DMS 273 (cell line): Measurements from ENCODE around the gene ANO1.

ENCODE experiments used
- DNase-seq: peaks from one replicate; lab custom pipeline; 2025; ENCODE audit not compliant: unreplicated experiment; lab: John Stamatoyannopoulos, UW

ANO1 gene

GRCh38 chr11:70092959-70093715 is 15.0 kb downstream of the ANO1 start:
- DNase-seq, result no peak

- no peak for DNase-seq
Measured at GRCh38 chr11:70095541-70096252, 17.6 kb downstream of the ANO1 start.

GRCh38 chr11:70097783-70098563 is 19.9 kb downstream of the ANO1 start:
- DNase-seq, result no peak

DNA sequence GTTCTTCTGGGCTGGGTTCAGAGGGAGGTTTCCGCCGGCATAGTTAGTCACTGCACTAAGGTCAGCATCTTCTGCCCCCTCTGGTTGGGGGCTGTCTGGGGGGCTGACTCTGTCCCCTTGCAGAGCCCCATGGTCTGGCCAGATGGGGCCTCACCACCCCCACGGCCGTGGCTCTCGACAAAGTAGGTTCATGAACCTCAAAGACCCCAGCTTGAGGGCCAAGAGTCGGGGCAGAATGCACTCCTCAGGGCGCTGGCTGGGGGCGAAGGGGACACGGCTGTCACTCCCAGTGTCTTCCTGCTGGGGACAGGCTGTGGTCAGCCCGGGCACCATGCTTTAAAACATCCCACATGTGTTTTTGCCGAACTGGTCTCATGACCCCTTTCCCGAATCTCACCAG is 20.8 kb downstream of the ANO1 start:
- DNase-seq, result no peak

GRCh38 chr11:70099578-70100279 is 21.6 kb downstream of the ANO1 start:
- no peak for DNase-seq

- no peak for DNase-seq
Measured at GRCh38 chr11:70100280-70100603, 22.1 kb downstream of the ANO1 start.

- no peak for DNase-seq
Measured at GRCh38 chr11:70100791-70101190, 22.7 kb downstream of the ANO1 start.

DNA sequence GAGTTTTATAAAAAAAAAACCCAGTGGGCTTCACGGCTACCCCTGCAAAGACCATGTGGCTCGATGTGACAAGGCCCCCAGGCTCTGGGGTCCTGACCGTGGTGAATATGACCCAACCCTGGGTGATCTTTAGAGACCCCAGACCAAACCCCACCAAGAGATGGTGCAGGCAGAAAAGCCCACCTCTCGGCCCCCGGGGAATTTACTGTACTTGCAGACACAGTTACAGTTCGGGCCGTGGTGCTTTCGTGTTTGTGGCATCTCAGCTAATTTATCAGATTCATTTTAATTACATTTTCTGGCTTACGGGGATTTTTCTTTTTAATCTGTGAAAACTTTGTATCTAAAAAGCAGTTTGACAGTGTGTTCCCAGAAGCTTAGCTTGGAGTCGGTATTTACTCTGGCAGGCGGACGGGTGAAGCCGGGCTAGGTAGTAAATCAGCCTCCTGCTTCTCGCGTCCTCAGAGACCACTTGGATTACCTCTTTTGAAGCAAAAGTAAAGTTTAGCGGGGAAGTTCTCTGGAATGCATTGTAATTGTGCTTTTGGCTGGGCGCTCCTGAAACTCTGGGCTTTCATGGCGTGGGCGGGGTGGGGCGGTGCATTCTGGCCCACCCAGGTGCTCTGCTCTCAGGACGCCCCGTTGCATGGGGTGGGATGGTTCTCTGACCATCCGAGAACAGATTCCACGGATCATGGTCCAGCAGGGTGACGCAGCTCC is 25.3 kb downstream of the ANO1 start:
- DNase-seq, result no peak

DNA sequence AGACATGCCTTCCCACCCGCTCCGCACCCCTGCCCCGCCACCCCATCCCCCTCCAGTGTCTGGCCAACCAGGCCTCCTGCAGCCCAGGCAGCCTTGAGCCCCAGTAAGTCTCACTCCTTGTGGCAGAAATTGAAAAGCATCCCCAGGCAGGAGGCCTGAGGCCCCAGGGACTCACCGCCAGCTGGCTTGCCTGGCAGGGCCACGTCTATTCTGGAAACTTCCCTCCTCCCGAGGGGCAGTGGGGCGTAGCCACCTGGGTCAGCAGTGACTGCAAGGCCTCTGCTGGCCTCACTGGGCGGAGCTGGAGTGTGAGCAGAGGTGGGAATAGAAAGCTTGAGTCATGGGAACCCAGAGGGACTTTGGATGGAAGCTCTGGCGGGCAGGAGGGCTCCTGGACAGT is 26.3 kb downstream of the ANO1 start:
- no peak for DNase-seq

DNA sequence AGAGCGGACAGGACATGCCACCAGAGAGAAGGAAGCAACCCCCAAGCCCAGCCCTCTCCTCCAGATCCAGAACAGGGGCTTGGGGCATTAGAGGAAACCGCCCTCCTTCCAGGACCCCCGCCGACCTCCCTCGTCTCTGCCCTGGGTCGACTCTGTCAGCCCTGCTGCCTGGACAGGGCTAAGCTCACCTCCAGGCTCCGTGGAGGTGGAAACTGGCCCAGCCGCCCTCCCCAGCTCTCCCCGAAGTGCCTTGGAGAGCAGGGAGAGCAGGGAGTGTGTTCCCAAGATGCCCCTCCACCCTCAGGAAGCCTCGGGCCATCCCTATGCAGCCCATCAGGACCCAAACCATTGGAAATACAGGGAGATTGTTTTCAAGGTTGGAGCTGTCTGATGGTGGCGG is 26.8 kb downstream of the ANO1 start:
- DNase-seq, result no peak

DNA sequence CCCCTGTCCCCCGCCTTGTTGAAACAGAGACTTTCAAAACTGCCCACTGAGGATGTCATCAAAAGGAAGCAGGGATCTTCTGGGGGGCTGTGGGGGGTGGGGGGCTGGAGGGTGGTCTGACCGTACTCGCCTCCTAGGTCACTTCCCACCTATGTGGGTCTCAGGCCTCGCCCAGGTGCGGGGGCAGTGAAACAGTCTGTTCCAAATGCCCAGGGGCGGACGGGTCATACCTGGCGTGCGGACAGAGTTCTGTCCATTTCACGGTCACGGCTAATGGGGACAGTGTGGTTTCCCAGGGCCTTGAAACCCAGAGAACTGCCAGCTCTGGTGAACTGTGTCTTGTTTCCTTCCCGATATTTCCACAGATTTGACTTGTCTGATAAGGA is 27.2 kb downstream of the ANO1 start:
- DNase-seq, result no peak

DNA sequence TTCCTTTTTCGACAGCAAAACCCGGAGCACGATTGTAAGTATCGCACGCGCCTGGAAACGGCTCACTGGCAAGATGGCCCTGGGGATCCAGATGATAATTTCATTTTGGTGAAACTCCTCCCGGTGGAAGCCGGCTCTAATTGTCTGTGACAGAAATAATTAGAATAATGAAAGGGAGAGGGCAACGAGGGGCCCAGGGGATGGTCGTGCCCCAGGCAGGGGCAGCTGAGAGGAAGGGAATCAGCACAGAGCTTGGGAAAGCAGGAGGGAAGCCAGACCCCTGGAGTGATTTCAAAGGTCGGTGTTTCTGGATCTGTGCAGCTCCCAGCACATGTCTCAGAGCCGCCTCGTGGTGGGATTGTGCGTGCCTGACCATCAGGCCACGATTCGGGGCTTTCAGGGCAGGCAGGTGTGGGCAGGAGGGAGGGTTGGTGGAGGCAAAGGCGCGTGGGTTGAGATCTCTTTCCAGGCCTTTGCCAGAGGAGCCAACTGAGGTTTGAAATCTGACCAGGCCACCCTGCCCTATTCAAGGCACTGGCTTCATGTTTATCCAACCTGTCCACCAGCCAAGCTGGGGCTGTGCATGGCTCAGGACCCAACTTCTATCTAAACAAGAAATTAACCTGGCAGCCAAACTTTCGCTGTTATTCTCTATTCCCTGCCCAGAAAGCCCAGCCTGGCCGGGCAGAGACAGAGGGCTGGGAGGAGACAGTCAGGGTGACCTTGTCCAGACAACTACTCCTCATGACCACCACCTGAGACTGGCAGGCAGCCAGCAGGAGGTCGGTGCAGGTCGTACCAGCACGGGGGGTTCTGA is 27.8 kb downstream of the ANO1 start:
- DNase-seq, result peak; percentile 17

GRCh38 chr11:70106757-70107156 is 28.6 kb downstream of the ANO1 start:
- DNase-seq, result no peak

GRCh38 chr11:70107191-70107590 is 29.1 kb downstream of the ANO1 start:
- no peak for DNase-seq

DNA sequence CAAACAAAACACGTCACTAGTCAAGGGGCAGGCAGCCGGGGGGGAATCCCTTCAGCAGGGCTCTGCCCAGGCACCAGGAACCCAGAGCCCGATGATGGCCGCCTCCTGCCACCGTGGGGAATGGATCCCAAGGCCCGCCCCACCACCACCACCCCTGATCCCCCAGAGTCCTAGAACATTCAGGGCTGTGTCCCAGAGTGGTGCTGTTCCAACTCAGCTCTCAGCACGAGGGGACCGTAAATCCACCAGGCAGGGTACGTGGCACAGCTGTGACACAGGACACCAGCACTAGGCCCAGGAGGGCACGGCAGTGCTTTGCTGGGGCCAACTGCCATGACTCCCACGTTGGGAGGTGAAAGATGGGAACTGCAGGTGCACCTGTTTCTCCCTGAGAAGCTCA is 29.6 kb downstream of the ANO1 start:
- no peak for DNase-seq

GRCh38 chr11:70108250-70108649 is 30.1 kb downstream of the ANO1 start:
- DNase-seq, result no peak

- DNase-seq, result no peak
Measured at GRCh38 chr11:70109006-70109405, 30.9 kb downstream of the ANO1 start.

GRCh38 chr11:70109903-70110302 is 31.8 kb downstream of the ANO1 start:
- DNase-seq, result no peak

DNA sequence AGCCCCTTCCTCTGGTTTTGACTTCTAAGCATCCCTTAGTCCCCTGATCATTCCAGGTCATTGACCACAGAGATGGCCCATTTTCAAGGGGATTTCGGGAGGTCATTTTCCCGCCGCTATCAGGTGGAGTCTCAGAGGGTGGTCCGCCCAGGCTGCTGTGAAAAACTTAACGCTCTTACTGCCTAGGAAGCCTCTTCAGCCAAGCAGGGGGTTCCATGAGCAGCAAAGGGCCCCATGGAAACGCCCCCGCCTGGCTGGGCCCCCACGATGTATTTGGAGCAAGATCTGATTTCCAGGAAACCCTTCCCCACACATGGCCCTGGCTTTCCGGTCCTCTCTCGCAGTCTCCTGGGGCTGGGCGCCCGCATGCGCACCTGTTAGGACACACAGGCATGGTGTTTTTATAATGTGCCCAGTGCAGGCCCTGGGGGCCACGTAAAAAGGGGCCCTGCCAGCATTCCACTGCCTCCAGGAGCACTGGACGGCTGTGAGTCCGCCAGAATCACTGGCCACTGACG is 32.5 kb downstream of the ANO1 start:
- no peak for DNase-seq
